Omental fat pad (tissue), 4 donors: ENCODE results near the gene TRMO. TPM values are rescaled to one million over a fixed set of nuclear protein-coding genes. Genes with fewer than 3 reads are reported as not detected.

Experiments used
- ATAC-seq: fragments of 150-250 bp; one replicate; pipeline ENCODE4 v1.9.1; 2016; ENCODE audit warnings: mild to moderate bottlenecking, moderate library complexity; ENCODE audit not compliant: low FRiP score
- DNase-seq: peaks from one replicate; pipeline ENCODE4 v3.0.0-alpha.2; 2019; ENCODE audit warnings: low spot score
- CTCF ChIP-seq, 3 donors: fragments of 450-650 bp; IDR thresholded peaks; one replicate each; pipeline ENCODE4 v1.5.1; 2016 to 2017; ENCODE audit warnings: antibody characterized with exemption in 3 of 3, mild to moderate bottlenecking in 3 of 3, moderate library complexity in 2 of 3
- total RNA-seq, 4 donors: library from RNA; depleted of rRNA; stranded (reverse); fragments of >200 nt; gene quantifications; one replicate each; pipeline ENCODE4 v1.1.0, GENCODE V29; 2016

TRMO gene
- total RNA-seq, 4 donors from 2014 or later: 22.3 to 31.2 (median 24.3) TPM

DNA sequence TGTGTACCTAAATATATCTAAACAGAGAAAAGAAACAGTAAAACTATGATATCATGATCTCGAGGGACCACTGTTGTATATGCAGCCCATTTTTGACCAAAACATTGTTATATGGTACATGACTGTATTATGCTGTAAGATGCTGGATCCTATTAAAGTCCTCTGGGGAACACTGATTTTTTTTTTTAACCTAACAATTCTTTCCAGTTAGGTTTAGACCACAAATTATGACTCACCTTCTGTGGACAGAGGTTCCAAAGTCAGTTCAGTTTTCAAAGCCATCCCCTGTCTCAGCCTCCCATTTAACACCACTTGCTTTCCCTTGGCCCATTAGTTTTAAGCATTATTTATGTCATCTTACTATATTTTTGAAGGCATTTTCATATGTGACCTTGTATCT lies 27.1 kb downstream of the TRMO start:
- DNase-seq (no peak), ATAC-seq (no peak)
- no peak for TF ChIP-seq CTCF (IDR thresholded peaks at IDR 0.05)

DNA sequence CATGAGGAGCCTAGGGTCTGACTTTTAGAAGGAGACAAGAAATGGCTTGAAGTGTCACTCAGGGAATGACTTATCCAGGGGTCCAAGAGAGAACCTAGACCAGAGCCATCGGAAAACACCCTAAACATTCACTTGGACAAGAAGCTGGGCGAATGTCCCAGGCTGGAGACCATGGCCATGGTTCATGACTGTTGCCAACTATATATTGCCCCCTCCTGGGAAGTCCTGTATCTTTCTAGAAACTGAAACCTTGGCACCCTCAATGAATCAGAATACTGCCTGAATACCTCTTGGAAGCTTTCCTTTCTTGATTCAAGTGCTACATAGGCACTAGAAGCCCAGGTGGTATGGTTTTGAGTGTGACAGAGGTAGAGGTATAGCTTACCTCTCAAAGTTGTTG lies 29.9 kb downstream of the TRMO start:
- DNase-seq (no peak), ATAC-seq (no peak)
- TF ChIP-seq CTCF (IDR thresholded peaks at IDR 0.05): no peak

GRCh38 chr9:97891736-97892135 lies 30.6 kb downstream of the TRMO start:
- ATAC-seq (no peak), DNase-seq (no peak)
- no peak for TF ChIP-seq CTCF (IDR thresholded peaks at IDR 0.05)

DNA sequence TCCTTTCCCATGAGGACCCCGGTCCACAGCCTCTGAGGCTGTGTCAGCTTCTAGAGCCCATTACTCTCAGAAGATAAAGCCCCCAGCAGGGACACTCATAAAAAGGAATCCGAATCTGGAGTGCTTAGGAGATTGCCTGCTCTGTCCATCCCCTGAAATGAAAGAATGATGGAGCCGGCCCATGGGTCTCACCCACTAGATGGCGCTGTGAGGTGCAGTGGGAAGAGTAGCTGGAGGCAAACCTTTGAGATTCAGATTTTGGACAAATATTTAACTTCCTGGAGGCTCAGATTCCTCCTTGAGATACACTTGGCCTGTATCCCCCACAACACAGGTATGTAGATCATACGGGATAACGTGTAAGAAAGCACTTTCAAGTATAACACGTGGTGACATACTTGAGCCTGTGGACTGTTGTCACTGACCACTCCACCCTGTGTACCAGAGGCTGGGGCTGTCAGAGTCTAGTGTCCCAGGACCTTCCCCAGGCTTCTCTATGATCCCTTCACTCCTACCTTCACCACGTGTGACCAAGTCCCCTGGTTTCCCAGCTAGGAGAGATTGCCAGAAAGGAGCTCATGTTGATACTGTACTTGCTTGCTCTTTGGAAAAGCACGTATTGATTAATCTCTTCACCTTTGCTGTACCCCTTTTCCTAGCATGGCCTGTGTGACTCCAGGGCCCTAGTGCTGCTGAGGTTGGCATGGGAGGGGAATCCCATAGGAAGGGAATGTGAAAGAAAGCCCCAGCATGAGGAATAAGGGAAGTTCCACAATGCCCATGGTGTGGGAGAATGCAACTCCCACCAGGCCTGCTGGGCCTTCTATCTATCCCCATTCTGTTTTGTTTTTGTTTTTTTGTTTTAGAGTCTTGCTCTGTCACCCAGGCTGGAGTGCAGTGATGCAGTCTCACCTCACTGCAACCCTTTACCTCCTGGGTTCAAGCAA lies 32.1 kb downstream of the TRMO start:
- no peak for TF ChIP-seq CTCF (IDR thresholded peaks at IDR 0.05)
- no peak for ATAC-seq
- DNase-seq: peak; percentile 45

- DNase-seq (no peak), ATAC-seq (no peak)
- TF ChIP-seq CTCF (IDR thresholded peaks at IDR 0.05): no peak
Measured at GRCh38 chr9:97880336-97880735, 42.0 kb downstream of the TRMO start.

GRCh38 chr9:97876061-97876460 lies 46.2 kb downstream of the TRMO start:
- TF ChIP-seq CTCF (IDR thresholded peaks at IDR 0.05): no peak
- DNase-seq: no peak
- no peak for ATAC-seq

DNA sequence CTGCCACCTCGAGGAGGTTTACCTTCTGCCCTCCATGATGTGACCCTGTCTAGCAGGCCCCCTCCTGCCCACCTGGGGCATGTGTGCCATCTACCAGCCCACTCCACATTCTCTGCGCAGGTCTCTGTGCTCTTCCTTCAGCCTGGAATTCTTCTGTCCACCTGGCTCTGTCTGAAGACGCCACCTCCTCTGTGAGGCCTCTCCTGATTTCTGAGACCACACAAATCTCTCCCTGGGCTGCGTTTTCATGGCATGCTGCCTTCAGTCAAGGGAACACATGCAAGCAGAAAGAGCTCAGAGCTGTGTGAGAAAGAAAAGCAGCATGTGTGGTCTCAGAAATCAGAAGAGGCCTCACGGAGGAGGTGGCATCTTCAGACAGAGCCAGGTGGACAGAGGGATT lies 47.2 kb downstream of the TRMO start:
- ATAC-seq (no peak), DNase-seq (no peak)
- no peak for TF ChIP-seq CTCF (IDR thresholded peaks at IDR 0.05)
